GM18526 (cell line): Measurements from ENCODE around the gene PHF1.

Experiments used
- POLR2A ChIP-seq: IDR thresholded peaks from 3 replicates; pipeline ENCODE4 v1.6.1; 2011; ENCODE audit not compliant: insufficient read length; ENCODE audit errors: extremely low read depth

Gene PHF1

GRCh38 chr6:33416386-33417127 lies 5.7 kb downstream of the PHF1 start:
- peak; percentile 37 for TF ChIP-seq POLR2A

DNA sequence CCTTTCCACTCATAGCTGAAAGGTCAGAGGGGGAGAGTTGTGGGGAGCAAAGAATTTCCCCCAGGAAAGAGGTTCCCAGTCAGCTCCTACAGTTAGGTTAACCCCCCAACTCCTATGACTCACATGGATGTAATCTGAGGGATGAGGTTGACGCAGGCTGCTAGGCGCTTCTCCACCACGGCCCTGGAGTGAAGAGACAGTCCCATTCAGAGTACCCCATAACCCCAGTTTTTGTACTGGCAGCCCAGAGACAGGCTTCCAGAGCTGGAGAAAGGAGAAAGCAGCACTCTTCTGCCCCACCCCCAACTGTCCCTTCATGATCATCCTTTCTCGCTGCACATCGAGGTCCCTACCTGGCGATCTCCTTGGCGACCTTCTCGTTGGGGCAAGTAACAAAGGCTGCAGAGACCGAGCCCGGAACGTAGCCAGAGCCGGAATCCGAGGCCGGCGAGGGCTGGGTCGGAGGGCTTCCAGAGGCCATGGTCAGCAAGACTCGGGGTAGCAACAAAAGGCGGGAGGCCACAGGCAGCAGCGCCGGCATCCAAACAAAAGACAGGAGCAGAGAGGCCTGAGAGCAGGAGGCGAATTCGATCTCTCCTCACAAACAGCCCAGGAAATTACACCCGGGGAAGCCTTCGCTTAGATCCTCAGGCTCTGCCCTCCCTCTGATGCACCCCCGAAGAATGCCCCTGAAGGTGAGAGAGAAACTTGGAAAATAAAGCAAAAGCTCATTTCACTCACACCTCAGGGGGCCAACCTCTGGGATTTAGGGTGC lies 6.5 kb downstream of the PHF1 start:
- no peak for TF ChIP-seq POLR2A

- peak; percentile 78 for TF ChIP-seq POLR2A
Observed at GRCh38 chr6:33417903-33418689, 7.3 kb downstream of the PHF1 start, which contains the start of gene CUTA. Gene CUTA, minus strand, starts transcription at chr6:33418107. Its CDS starts 107 bp downstream, at chr6:33418000.

DNA sequence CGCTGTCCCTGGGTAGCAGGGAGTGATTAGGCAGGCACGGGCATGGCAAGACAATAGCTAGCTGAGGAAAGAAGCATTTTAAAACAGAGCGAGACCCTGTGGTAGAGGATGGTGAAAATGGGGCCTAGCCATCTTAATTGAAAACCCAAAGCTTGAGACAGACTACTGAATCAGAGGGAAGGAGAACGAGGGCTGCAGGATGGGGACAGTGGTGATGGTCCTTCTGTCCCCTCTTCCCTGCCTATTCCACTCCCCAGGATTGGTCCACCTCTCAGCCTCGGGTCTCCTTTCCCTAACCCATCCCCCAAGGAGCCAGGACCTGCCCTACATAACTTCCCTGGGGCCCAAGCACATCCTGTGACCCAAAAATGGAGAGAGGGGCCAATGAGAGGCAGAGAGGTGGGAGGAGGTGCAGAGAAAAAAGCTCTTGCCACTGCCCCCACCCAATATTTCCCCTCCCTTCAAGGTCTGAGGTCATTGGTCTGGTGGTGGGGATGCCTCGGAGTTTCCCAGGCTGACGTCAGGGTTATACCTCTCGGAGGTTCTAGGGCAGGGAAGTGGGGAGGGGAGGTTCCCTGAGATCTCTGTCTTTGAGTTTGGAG lies 8.0 kb downstream of the PHF1 start:
- no peak for TF ChIP-seq POLR2A

GRCh38 chr6:33419580-33420490 lies 9.0 kb downstream of the PHF1 start, which contains the start of gene SYNGAP1:
Gene SYNGAP1, plus strand, starts transcription at chr6:33420065. Its CDS starts 200 bp downstream, at chr6:33420265.
- TF ChIP-seq POLR2A: no peak

DNA sequence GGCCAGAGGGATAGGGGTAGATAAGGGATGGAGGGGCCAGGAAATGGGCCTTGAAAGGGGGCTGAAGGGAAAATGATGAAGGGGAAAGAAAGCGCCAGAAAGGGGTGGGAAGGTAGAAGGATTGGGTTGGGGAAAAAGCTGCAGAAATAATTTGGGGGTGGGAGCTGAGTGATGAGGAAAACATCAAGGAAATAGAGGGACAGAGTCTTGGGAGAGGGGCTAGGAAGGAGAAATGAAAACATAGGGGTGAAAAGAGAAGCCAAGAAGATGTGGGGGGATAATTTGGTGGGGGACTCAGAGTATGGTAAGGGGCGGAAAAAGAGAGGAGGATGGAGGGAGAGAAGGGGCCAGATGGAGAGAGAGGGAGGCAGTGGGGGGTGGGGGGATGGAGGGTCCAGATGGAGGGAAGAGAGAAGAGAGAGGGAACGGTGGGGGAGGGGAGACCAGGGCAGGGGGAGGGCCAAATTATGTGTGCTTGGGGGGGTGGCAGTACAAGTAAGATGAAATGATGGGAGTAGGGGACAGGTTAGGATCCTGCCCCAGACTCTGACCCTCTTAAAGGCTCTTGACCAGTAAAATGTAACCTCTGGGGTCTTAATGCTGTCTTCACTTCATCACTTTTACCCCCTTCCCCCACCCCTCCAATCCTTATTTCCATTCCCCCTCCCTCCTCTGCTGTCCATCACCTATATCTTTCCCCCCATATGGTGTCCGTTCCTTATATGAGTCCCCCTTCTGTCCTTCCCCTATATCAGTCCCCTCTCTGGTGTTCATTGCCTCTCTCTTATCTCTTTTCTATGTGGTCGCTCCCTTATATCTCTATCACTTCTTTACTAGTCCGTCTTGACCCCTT lies 9.9 kb downstream of the PHF1 start:
- no peak for TF ChIP-seq POLR2A

- TF ChIP-seq POLR2A: no peak
Observed at GRCh38 chr6:33421344-33421643, 10.5 kb downstream of the PHF1 start.

- no peak for TF ChIP-seq POLR2A
Observed at GRCh38 chr6:33423777-33424176, 13.0 kb downstream of the PHF1 start.

DNA sequence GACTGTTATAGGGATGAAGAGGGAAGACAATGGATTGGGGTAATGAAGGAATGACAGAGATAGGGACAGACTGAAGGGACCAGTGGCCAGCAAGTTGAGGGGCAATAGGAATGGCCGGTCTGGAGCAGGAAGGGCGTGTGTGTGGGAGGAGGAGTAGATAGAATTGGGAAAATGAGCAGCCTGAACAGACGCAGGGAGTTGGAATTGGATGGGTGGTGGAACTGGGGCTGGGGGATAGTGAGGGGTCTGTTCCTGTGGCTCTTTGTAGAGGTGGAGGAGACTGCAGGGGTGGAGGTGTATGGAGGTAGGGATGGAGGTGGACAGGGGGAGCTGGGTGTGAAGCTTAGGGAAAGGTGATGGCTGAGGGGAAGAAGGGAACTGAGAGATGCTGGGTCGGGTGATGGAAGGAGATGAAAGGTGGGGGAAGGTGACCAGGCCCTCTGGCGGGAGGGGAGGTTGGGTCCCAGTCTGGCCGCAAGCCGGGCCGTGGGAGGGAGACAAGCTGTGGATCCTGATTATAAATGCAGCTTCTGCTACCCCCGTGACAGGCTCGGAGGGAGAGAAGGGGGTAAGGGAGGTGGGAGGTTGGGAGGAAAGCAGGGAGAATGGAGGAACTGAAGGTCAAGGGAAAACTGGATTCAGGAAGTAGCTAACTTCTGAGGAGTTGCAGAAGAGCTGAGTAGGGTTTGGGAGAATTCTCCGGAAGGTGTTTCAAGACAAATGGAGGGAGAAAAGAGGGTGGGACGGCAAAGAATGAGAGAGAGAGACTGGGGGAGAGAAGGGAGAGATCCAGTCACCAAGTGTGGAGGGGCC lies 14.2 kb downstream of the PHF1 start:
- TF ChIP-seq POLR2A: no peak

DNA sequence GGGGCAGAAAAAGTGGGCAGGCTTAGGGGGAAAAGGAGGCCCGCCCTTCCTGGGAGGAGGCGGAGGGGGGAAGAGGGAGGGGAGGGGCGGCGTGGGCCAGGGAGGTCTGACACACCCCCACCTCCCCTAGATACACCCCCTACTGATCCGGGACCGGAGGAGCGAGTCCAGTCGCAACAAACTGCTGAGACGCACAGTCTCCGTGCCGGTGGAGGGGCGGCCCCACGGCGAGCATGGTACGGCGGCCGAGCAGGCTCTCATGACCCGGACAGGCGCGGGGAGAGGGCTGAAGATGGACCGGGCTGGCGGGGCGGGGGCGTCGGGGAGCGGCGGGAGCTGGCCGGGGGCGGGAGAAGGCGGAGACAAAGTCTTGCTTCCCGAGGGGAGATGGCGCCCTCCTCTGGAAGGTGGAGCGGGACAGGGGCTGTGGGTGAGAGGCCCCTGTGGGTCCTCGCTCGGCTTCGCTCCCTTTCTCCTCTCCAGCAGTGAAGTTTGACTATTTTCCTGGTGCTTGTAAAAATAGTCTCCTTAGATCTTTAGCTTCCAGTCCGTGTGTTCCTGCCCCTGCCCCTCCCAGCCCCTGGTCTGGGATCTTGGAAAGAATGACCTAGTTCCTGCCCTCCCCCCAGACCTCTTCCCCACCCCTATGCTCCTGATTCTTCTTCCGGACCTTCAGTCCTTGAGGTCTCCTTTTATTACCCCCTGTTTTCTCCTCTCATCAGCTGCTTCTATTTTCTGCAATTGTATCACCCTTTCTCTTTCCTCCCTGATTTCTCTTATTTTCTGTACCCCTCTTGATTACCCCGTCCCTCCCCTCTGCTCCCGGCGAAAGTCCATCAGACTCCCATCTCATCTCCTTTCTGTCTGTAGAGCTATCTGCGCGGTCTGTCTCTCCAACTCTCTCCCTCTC lies 15.1 kb downstream of the PHF1 start:
- TF ChIP-seq POLR2A: peak; percentile 69
